HG03066 (cell line): Measurements from ENCODE around the gene CSPG5.

Experiments
- ATAC-seq: cut with Tn5 transposase; IDR thresholded peaks from one replicate; pipeline ENCODE4 v1.9.1; 2021; ENCODE audit warnings: low read depth; ENCODE audit not compliant: unreplicated experiment

CSPG5 gene

DNA sequence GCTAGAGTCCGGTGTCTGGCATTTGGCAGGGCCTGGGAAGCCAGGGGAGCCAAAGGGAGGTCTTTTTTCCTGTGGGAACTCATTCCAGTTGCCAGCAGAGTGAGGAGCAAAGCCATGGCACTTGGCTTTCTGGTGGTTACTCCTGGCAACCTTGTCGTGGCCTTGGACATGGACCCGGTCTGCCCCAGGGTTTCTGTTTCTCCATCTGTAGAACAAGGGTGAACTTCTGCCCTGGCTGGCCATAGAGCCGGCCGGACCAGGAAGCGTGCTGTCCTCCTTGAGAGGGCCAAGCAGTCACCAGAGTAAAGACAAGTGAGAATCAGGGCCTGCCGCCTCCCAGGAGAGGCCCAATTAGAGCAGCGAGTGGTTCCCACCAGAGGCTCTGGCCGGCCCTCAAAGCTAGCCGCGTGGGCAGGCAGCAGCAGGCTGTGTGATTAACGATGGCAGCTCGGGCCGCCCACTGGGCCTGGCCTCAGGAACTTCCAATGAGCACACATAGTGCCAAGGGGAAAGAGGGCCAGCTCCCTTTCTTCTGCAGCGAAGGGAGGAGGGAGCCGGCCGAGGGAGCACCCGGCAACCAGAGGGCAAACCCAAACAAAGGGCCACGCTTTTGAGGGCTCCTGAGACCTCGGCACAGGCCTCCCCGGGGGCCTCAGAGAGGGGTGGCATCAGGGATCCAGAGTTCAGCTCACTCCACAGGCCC is 36.0 kb downstream of the CSPG5 start:
- ATAC-seq = no peak

DNA sequence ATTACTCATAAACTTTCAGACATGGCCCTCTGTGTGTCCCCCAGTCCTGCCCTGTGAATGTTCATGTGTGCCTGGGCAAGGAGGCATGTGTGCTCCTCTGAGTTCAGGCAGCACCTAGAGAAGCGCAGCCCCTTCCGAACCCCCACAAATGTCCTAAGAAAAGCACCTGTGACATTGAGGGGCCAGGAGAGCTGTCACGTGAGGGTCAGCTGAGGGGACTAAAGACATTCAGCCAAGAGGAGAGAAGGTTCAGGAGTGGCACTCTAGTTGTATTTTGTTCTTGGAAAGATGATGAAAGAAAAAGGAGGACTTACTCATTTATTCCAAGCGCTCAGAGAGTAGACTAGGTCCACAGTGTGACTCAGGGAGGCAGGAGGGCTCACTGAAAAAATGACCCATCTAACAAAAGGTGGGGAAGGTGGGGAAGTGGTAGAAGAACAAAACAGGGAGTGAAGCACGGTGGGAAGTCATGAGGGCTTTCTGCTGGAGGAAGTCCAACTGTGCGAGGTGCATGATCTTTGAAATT is 37.0 kb downstream of the CSPG5 start:
- ATAC-seq = no peak

DNA sequence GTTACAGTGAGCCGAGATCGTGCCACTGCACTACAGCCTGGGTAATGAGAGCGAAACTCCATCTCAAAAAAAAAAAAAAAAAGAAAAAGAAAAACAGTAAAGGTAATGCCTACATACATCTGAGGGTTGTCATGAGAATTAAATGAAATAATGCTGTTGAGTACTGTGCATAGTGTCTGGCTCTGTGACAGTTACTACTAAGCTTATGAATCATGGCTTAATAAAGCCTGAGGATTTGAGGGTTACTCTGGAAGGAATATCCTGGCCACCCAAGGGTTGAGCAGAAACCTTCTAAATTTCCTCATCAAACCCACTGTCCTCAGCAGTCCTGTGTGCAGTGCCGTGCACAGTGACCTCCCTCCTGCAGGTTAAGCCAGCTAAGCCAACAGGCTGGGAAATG is 38.4 kb downstream of the CSPG5 start:
- ATAC-seq = no peak

DNA sequence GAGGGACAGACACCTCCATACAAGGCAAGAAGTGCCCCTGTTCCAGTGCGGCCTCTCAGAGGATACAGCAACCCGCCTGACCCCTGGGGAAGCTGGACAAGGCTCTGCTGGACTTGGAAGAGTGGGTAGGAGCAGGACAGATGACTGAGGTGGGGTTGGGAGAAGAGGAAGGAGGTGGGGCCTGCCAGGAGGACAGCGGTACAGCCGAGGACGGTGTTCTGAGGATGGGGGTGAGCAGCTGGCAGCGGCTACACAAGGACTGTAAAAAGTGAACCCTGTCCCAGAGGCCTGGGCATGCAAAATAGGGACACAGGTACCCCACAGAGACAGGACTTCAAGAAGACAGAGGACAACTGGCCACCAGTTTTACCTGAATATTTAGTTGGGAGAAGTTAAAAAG is 41.7 kb downstream of the CSPG5 start:
- ATAC-seq = no peak

DNA sequence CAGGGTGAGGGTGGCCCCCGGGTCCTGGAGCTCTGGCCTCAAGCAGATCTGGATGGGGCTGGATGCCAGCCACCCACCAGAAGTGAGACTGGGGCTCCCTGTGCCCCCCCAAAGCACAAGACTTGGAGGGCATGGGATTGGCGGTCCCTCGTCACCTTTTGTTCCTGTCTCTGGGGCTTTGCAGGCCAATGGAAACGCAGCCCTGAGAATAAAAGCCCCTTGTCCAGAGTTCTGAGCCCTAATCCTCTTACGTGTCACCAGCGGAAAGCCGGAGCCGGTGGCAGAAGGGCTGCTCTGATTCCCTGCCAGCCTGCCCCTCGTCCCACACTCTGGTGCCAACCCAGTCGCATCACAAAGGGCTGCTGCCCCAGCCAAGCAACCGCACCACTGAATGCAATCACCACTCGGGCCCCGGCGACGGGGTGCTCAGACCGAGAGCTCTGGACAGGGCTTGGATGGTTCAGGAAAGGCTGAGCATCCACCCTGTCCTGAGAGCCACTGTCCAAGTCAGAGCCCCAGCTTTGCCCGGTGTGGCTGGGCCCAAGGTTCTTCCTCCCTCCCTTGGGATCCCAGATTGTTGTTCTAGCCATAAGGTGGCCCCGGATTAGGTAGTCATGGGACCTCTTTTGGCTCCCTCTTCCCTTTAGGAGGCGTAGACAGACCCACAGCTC is 42.3 kb downstream of the CSPG5 start:
- no peak for ATAC-seq

DNA sequence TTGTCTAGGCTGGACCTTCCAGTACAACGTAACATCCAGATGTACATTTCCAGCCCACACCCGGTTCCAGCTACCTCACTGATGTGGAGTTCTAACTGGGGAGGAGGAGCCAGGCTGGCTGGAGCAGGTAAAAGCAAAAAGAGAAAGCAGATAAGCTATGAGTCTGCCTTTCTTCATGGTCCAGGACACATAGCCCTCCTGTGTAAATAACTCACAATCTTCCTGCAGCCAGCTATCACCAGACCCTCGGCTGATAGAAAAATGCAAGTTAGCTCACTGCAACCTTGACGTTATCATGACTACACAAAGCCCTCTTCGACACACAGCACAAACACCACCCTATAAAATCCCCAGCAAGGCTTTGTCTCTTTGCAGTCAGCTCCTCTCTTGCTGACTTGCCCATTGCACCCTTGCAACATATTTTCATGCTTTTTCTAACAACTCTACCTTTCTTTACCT is 44.6 kb downstream of the CSPG5 start:
- ATAC-seq = no peak

DNA sequence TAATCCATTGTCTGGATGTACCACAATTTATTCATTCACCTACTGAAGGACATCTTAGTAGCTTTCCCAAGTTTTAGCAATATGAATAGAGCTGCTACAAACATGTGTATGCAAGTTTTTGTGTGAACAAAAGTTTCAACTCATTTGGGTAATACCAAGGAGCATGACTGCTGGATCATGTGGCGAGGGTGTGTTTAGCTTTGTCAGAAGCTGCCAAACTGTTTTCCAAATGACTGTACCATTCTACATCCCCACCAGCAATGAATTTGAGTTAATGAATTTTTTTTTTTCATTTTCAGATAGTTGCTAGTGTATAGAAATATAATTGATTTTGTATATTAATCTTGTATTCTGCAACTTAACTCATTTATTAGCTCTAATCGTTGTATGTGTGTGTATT is 45.2 kb downstream of the CSPG5 start:
- no peak for ATAC-seq

DNA sequence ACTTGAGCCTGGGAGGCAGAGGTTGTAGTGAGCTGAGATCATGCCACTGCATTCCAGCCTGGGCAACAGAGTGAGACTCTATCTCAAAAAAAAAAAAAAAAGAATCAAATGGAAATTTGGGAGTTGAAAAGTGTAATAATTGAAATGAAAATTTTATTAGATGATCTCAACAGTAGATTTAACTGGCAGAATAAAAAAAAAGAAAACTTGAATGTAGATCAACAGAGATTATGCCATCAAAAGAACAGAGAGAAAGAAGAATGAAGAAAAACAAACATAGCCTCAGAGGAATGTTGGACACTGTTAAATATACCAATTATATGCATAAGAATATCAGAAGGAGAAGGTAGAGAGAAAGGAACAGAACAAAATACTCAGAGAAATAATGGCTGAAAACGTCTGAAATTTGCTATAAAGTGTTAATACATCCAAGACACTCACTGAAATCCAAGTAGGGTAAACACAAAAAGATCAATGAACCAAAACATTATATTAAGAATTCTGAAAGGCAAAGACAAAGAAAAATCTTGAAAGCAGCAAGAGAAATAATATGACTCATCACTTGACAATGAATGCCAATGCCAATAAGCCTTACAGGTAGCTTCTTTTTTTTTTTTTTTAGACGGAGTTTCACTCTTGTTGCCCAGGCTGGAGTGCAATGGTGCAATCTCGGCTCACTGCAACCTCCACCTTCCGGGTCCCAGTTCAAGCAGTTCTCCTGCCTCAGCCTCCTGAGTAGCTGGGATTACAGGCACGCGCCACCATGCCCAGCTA is 50.5 kb downstream of the CSPG5 start:
- no peak for ATAC-seq

DNA sequence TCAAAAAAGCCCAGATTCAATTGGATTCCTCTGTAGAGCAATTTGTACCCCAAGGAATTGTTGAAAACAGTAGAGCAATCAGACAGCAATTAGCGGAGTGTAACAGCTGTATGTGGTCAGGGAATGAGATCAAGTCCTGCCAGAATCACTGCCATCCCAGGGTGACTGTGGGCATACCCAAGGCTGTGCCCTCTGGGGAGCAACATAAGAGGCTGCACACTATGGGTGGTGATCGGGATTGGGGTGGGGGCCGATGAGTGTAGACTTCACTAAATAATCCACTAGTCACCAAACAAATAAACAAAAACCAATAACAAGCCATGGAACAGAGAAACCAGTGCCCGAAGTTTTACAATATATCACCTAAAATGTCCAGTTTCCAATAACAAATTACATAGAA is 53.0 kb downstream of the CSPG5 start:
- ATAC-seq = no peak

DNA sequence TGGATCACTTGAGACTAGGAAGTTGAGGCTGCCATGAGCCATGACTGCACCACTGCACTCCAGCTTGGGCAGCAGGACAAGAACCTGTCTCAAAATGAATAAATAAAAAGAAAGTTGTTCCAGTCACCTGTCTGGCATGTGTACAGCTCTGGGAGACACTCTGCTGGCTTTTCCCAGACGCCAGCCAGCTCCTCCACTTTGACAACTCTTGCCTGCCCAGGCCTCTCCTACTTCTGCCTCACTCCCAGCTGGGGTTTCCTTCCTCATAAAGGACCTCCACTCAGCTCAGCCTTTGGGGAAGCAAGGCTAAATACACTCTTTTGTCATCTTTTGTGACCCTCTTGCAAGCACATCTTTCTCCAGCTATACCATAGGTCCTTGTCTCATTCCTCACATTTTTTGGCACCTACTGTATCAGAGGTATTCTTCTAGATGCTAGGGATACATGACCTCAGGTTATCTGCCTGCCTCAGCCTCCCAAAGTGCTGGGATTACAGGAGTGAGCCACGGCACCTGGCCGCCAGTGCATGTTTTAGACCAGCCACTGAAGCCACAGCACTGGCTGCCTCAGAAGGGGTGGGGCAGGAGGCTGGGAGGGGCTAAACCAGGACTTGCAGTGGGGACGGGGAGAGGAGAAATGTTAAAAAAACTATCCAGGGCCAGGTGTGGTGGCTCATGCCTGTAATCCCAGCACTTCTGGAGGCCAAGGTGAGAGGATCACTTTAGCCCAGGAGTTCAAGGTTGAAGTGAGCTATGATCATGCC is 55.2 kb downstream of the CSPG5 start:
- ATAC-seq = no peak

DNA sequence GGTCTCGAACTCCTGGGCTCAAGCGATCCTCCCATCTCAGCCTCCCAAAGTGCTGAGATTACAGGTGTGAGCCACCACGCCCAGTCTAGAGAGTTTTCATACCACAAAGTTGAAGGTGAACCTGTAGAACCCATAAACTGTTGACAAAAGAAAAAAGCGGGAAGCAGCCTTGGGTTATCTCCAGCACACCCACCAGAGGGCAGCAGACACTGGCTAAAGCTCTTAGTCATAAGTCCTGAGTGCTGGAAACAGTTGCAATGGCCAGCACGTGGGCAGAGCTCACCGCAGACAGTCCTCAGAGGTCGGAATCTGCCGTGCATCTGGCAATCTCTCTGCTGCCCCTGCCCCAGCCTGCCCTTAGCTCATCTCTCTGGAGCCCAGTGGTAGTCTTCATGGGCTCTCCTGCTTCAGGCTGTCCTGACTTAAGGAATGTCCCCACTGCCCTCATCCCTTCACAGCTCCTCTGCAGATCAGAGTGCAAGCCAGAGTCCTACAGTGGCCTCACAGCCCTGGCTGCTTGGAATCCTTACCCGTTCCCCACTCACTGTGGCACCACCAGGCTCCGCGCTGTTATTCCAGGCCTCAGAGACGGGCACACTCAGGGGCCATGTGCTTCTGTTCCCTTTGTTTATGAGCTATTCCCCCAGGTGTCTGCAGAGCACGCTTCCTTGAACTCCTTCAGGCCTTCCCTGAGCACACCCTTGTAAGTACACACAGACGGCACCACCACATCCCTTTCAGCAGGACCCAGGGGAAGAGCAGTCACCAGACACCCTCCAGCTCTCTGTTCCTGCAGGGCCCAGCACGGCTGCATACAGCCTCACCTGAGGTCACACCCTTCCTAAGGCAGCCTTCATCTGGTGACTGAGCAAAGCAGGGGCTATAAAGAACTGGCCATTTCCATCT is 56.3 kb downstream of the CSPG5 start:
- ATAC-seq = peak; percentile 88

DNA sequence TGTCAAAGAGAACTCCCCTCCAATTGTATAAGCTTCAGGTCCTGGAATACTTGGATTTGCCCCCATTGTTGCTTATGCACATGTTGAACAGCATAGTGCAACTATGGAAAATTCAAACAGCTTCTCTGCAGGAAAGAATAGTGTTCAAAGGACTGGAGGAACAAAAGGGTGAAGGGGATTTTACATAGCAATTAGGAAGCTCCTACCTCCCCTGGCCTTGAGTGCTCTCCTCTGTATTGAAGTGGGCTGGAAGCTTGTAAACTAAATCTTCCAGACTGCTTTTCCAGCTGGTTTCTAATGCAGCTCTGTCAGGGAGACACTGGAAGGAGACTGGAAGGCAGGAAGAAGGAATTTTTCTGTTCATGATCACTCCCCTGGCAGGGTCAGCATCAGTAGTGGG is 57.9 kb downstream of the CSPG5 start:
- no peak for ATAC-seq

DNA sequence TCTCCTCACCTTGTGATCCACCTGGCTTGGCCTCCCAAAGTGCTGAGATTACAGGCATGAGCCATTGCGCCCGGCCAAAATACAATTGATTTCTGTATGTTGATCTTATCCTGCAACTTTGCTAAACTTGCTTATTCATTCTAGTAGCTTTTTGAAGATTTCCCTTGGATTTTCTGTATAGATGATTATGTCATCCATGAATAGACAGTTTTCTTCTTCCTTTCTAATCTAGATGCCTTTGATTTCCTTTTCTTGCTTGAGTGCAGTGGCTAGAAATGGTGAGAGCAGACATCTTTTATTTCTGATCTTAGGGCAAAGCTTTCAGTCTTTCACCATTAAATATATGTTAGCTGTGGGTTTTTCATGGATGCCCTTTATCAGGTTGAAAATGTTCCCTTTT is 60.7 kb downstream of the CSPG5 start:
- no peak for ATAC-seq

DNA sequence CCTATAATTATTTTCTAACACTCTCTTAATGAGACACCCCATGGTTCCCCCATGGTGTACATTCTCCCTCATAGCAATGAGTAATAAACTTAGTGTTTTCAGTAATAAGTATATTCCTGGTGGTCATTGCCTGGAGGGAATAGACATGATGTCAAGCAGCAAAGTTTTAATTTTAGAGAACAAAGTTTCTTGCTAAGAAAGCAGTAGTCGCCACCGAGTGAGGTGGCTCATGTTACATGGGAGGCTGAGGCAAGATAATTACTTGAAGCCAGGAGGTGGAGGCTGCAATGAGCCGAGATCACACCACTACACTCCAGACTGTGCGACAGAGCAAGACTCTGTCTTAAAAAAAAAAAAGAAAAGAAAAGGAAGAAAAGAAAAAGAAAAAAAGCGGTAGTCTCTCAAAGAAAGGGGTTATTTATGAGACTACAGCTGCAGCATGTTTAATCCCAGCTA is 62.8 kb downstream of the CSPG5 start:
- ATAC-seq = no peak

DNA sequence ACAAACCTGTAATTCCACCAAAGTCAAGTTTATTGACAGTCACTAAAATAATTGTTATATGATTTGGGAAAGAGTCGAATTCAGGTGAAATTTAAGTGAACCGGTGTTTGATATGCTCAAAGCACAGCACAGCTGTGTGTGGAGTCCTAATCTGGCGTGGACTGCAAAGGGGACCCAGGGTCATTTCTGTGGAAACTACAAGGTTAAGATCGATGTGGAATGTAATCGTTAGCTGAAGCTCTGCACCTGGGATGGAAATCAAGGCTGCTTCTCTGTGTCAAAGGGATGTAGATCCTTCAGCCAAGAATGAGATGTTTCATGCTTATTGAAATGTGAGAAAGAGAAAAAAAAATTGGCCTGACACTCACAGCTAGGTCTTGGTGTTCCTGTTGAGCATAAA is 63.6 kb downstream of the CSPG5 start:
- ATAC-seq = no peak

DNA sequence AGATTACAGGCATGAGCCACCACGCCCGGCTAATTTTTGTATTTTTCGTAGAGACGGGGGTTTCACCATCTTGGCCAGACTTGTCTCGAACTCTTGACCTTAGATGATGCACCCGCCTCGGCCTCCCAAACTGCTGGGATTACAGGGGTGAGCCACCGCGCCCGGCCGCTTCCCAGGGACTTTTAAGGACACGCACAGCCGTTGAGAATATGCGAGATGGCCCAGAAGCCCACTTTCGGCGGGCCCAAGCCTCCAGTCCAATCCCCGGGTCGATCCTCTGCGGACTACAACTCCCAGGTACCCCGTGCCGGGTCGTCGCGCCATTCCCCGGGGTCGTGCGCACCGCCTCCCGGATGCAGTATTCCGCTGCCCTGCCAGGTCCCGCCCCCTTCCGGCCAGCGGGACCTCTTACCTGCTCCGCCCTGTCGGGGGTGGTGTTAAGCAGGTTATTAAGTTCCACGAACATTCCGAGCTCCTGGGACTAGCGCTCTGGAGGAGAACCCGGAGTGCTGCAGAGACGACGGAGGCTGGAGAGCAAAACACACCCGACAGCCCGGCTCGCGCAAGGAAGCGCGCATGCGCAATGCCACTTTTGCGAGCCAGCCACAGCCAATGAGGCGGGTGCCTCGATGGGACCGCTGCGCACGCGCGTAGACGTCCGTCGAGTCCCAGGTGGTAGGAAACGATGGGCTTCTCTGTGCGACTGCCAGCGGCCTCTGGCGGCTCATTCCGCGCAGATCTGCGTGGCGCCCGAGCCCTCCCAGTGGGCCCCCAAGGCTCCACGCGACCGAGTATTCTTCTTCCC is 65.3 kb downstream of the CSPG5 start, which contains the start of gene ELP6:
Gene ELP6 (minus strand): TSS at position 588 of the 805 bp plus-strand sequence. CDS start 122 bp downstream, at position 466.
- peak; percentile 95 for ATAC-seq

DNA sequence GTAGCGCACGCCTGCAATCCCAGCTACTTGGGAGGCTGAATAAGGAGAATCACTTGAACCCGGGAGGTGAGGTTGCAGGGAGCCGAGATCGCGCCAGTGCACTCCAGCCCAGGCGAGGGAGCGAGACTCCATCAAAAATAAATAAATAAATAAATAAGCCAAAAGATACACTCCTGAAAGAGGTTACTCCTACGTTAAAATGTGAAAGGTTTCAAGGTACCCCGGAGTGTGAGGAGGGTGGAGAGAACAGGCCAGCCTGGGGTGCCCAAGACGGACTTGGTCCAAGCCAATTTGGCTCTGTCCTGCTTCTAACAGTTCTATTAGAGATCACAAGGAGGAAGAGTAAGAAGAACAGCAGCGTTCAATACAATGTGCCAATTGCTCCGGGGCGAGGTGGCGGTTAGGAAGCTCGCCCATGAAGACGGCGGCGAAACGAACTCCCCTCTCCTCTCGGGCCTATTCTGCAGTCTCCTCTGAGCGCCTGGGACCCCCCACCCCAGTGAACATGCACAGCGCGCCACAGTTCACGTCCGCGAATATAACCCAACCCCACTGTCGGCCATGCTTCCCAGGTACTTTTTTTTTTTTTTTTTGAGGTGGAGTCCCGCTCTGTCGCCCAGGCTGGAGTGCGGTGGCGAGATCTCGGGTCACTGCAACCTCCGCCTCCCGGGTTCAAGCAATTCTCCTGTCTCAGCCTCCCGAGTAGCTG is 66.1 kb downstream of the CSPG5 start:
- no peak for ATAC-seq
